DMS114 treated with DMSO at 0.1 percent for 48 hours (cell line): Measurements from ENCODE around the gene NRN1L.

Experiments
- DNase-seq: peaks from one replicate; lab custom pipeline; 2025; ENCODE audit not compliant: unreplicated experiment; lab: John Stamatoyannopoulos, UW

NRN1L gene

GRCh38 chr16:67934306-67935100 lies 49.8 kb downstream of the NRN1L start:
- no peak for DNase-seq

GRCh38 chr16:67935101-67935401 lies 50.4 kb downstream of the NRN1L start:
- no peak for DNase-seq

- DNase-seq: peak; percentile 97
Measured at GRCh38 chr16:67935402-67936123, 50.9 kb downstream of the NRN1L start.
